Mesendoderm (in vitro differentiated cells): Measurements from ENCODE around the gene EIF2AK2.

ENCODE experiments used
- DNase-seq: peaks from one replicate; pipeline ENCODE4 v3.0.0; 2013
- H2AK5ac ChIP-seq: 2 replicates; pipeline ENCODE4 v1.6.1; 2013; ENCODE audit warnings: low read length, inconsistent platforms
- H2BK120ac ChIP-seq: 2 replicates; pipeline ENCODE4 v1.6.1; 2013; ENCODE audit warnings: low read depth, mild to moderate bottlenecking, low read length, moderate library complexity, mixed read lengths
- H2BK15ac ChIP-seq: replicated peaks from 2 replicates; pipeline ENCODE4 v1.6.1; 2013; ENCODE audit warnings: low read depth, mild to moderate bottlenecking, moderate library complexity
- H2BK5ac ChIP-seq: 2 replicates; pipeline ENCODE4 v1.6.1; 2013; ENCODE audit warnings: low read length, inconsistent platforms
- H3K18ac ChIP-seq: 2 replicates; pipeline ENCODE4 v1.6.1; 2013; ENCODE audit warnings: mild to moderate bottlenecking, low read length, mixed read lengths
- H3K23ac ChIP-seq: one replicate; pipeline ENCODE4 v1.6.1; 2013; ENCODE audit warnings: low read length
- H3K27ac ChIP-seq: 2 replicates; pipeline ENCODE4 v1.5.1; 2013; ENCODE audit warnings: low read depth, mild to moderate bottlenecking, inconsistent platforms, low read length, moderate library complexity
- H3K27me3 ChIP-seq: 2 replicates; pipeline ENCODE4 v1.6.1; 2013; ENCODE audit warnings: low read length, control low read depth, mild to moderate bottlenecking, inconsistent platforms; ENCODE audit not compliant: insufficient read depth, poor library complexity
- H3K36me3 ChIP-seq: 2 replicates; pipeline ENCODE4 v1.6.1; 2013; ENCODE audit warnings: low read length, inconsistent platforms; ENCODE audit not compliant: control insufficient read depth, insufficient read depth
- H3K4ac ChIP-seq: one replicate; pipeline ENCODE4 v1.6.1; 2013; ENCODE audit warnings: low read depth, mild to moderate bottlenecking, low read length, moderate library complexity
- H3K4me1 ChIP-seq: 2 replicates; pipeline ENCODE4 v1.6.1; 2013; ENCODE audit warnings: low read depth, low read length, inconsistent platforms; ENCODE audit not compliant: control insufficient read depth
- H3K4me2 ChIP-seq: 2 replicates; pipeline ENCODE4 v1.6.1; 2013; ENCODE audit warnings: low read length
- H3K4me3 ChIP-seq: 2 replicates; pipeline ENCODE4 v1.5.1; 2013; ENCODE audit warnings: mild to moderate bottlenecking, low read length
- H3K56ac ChIP-seq: one replicate; pipeline ENCODE4 v1.6.1; 2013; ENCODE audit warnings: low read length
- H3K79me1 ChIP-seq: 2 replicates; pipeline ENCODE4 v1.6.1; 2013; ENCODE audit warnings: low read length, inconsistent platforms
- H3K79me2 ChIP-seq: 2 replicates; pipeline ENCODE4 v1.6.1; 2013; ENCODE audit warnings: mild to moderate bottlenecking, low read length; ENCODE audit not compliant: control insufficient read depth, insufficient read depth
- H3K9ac ChIP-seq: 2 replicates; pipeline ENCODE4 v1.6.1; 2013; ENCODE audit warnings: low read length, inconsistent platforms
- H4K5ac ChIP-seq: one replicate; pipeline ENCODE4 v1.6.1; 2013; ENCODE audit warnings: low read length
- H4K8ac ChIP-seq: one replicate; pipeline ENCODE4 v1.6.1; 2013; ENCODE audit warnings: low read depth, mild to moderate bottlenecking, control low read depth, low read length, moderate library complexity
- WGBS: extraction: QIAGEN DNeasy Blood & Tissue Kit; methylation state at CpG from one replicate; pipeline ENCODE4 v1.1.7; 2013; ENCODE audit warnings: low lambda C conversion rate, missing lambda C conversion rate; ENCODE audit not compliant: insufficient coverage; ENCODE audit errors: extremely low coverage; 5-methylcytosine and 5-hydroxymethylcytosine counted together

EIF2AK2 gene

DNA sequence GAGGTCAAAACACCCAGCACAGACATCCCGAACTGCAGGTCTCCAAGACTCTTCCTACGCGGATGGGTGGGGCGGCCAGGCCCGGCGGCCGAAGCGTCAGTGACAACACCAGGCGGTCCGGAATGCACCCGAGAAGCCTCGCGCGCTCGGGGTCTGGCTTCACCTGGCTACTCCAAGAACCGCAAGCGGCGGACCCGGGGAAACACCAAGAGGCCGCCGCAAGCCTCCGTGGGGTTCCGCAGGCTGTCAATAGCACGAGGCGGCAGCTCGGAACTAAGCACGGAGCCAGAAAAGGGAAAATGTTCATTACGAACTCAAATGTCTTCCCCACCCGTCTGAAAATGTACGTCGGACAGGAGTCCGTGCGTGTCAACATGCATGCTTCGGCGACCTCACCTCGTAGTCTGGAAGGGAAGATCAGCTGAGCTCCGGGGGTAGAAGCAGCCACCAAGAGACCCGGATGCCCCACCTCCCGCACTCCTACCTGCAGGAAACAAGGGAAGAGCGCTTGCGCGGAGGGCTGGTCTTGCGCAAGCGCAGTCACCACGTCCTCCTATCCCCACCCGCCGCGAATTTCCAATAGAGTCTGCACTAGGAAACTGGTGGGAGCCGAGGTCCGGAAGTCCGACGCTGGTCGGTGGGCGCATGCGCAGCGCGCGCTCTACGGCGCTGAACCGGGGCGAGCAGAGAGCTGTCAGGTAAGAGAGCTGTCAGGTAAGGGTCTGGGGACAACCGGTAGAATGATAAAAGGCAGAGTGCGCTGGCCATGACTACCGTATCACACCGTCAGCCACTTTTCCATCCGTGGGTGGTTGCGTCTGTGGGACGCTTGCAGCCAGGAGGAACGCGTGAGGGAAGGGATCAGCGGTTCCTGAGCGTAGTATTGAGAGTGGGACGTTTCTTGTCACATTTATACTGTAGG is 72.6 kb downstream of the EIF2AK2 start, which contains the start of the genes GPATCH11 and HEATR5B:
GPATCH11 (plus strand) TSS at position 646 of the 922 bp plus-strand sequence. CDS start 3,864 bp downstream, outside the sequence.
HEATR5B (minus strand) TSS at position 500 of the 922 bp plus-strand sequence. CDS start 958 bp downstream, outside the sequence.
- H3K56ac ChIP-seq: peak within 1 kb of the TSS; percentile 92
- no peak within 1 kb of the TSS for H3K4ac ChIP-seq
- peak within 1 kb of the TSS; percentile 82 for H3K9ac ChIP-seq
- no peak within 1 kb of the TSS for H3K23ac ChIP-seq
- no peak within 1 kb of the TSS for H3K18ac ChIP-seq
- H4K5ac ChIP-seq: no peak within 1 kb of the TSS
- no peak within 1 kb of the TSS for H2BK120ac ChIP-seq
- no peaks in the 10 kb centered on the region for H3K27me3 ChIP-seq
- H3K4me2 ChIP-seq: peak within 1 kb of the TSS; percentile 96
- H3K27ac ChIP-seq: no peak within 1 kb of the TSS
- WGBS: no CpG with 5 or more reads among the region's 74 CpGs
- peak within 1 kb of the TSS; percentile 88 for H3K4me3 ChIP-seq
- H3K36me3 ChIP-seq: no peaks in the 10 kb centered on the region
- peak within 1 kb of the TSS; percentile 79 for H2BK5ac ChIP-seq
- H3K79me1 ChIP-seq: no peaks in the 10 kb centered on the region
- no peak within 1 kb of the TSS for H2BK15ac ChIP-seq
- H3K4me1 ChIP-seq: no peaks in the 10 kb centered on the region
- peak within 1 kb of the TSS; percentile 8 for H2AK5ac ChIP-seq
- H4K8ac ChIP-seq: no peak within 1 kb of the TSS
- DNase-seq: peak; percentile 99
- no peaks in the 10 kb centered on the region for H3K79me2 ChIP-seq

DNA sequence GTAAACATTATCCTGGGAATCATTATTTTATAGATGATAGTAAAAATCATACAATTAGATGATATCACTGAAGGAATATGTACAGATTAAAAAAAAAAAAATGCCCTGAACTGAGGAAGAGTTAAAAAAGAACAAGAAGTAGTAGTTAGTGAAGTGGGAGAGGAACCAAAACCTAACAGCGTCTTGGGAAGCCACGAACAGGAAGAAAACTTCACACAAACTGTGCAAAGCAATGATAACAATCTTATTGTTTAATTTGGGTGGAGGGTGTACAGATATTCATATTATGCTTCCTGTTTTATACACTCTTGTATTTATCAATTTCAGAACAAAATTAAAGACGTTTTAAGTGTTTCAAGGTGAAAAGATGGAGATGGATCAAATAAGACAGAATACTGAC is 76.1 kb downstream of the EIF2AK2 start:
- Histone ChIP-seq H3K4me3 (no peak overlapping the region), H3K4me1 (no peaks in the 10 kb centered on the region), H3K9ac (no peak overlapping the region), H3K27me3 (no peaks in the 10 kb centered on the region), H4K8ac (no peak overlapping the region), H3K36me3 (no peaks in the 10 kb centered on the region), H2AK5ac (no peak overlapping the region), H3K79me1 (no peaks in the 10 kb centered on the region), H2BK15ac (no peak overlapping the region), H3K23ac (no peak overlapping the region), H2BK5ac (no peak overlapping the region), H3K4ac (no peak overlapping the region), H3K18ac (no peak overlapping the region), H3K56ac (no peak overlapping the region), H4K5ac (no peak overlapping the region), H3K79me2 (no peaks in the 10 kb centered on the region), H3K27ac (no peak overlapping the region), H3K4me2 (no peak overlapping the region), H2BK120ac (no peak overlapping the region)
- WGBS: no CpG with 5 or more reads among the region's 3 CpGs
- no peak for DNase-seq

DNA sequence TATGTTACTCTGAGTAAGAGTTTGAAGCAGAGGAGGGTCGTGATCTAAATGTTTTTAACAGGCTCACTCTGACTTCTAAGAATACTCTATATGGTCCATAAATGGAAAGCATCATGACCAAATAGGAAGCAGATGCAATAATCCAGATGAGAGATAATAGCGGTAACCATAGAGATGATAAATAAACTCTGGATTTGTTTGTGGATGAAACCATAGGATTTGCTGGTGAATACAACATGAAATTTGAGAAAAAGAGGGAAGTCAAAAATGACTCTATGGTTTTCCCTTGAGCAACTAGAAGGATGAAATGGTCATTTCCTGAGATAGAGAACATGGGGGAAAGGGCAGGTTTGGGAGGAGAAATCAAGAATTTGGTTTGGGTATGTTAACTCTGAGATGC is 76.5 kb downstream of the EIF2AK2 start:
- no peak overlapping the region for H3K4ac ChIP-seq
- no peaks in the 10 kb centered on the region for H3K27me3 ChIP-seq
- no peak overlapping the region for H3K4me2 ChIP-seq
- no peak overlapping the region for H2BK120ac ChIP-seq
- H3K23ac ChIP-seq: no peak overlapping the region
- H2BK15ac ChIP-seq: no peak overlapping the region
- no peak overlapping the region for H3K4me3 ChIP-seq
- H3K79me1 ChIP-seq: no peaks in the 10 kb centered on the region
- no peak overlapping the region for H2BK5ac ChIP-seq
- H2AK5ac ChIP-seq: no peak overlapping the region
- H3K18ac ChIP-seq: no peak overlapping the region
- H3K56ac ChIP-seq: no peak overlapping the region
- no peak overlapping the region for H3K27ac ChIP-seq
- H3K9ac ChIP-seq: no peak overlapping the region
- no peak overlapping the region for H4K8ac ChIP-seq
- WGBS: no CpG with 5 or more reads among the region's 2 CpGs
- H3K4me1 ChIP-seq: no peaks in the 10 kb centered on the region
- no peak for DNase-seq
- no peaks in the 10 kb centered on the region for H3K79me2 ChIP-seq
- H4K5ac ChIP-seq: no peak overlapping the region
- H3K36me3 ChIP-seq: no peaks in the 10 kb centered on the region

DNA sequence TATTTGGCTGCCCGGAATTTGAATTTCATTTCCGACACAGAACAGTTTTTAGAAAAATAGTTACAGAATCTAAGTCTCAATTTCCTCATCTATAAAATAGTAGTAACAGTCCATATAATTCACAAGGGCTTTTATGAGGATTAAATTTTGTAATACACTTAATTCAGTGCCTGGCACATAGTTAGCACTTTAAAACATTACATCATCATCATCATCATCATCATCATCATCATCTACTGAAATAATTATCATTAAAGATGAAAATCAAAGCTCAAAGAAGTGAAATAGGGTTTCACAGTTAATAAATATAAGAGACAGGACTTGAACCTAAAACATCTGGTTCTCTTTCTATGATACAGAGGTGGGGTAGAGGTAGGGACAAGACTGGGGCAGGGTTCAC is 85.8 kb downstream of the EIF2AK2 start:
- no CpG with 5 or more reads among the region's 2 CpGs for whole genome bisulfite sequencing
- no peaks in the 10 kb centered on the region for H3K27me3 ChIP-seq
- no peak overlapping the region for H3K4me2 ChIP-seq
- no peak for DNase-seq
- H2BK15ac ChIP-seq: no peak overlapping the region
- no peak overlapping the region for H3K9ac ChIP-seq
- no peak overlapping the region for H3K4ac ChIP-seq
- no peaks in the 10 kb centered on the region for H3K79me2 ChIP-seq
- H3K18ac ChIP-seq: no peak overlapping the region
- no peak overlapping the region for H2AK5ac ChIP-seq
- H3K4me3 ChIP-seq: no peak overlapping the region
- H3K4me1 ChIP-seq: no peaks in the 10 kb centered on the region
- no peak overlapping the region for H4K8ac ChIP-seq
- H4K5ac ChIP-seq: no peak overlapping the region
- H3K23ac ChIP-seq: no peak overlapping the region
- no peak overlapping the region for H2BK5ac ChIP-seq
- no peak overlapping the region for H3K56ac ChIP-seq
- no peaks in the 10 kb centered on the region for H3K79me1 ChIP-seq
- H3K36me3 ChIP-seq: peaks cover 2% of the 10 kb centered on the region
- H3K27ac ChIP-seq: no peak overlapping the region
- no peak overlapping the region for H2BK120ac ChIP-seq

DNA sequence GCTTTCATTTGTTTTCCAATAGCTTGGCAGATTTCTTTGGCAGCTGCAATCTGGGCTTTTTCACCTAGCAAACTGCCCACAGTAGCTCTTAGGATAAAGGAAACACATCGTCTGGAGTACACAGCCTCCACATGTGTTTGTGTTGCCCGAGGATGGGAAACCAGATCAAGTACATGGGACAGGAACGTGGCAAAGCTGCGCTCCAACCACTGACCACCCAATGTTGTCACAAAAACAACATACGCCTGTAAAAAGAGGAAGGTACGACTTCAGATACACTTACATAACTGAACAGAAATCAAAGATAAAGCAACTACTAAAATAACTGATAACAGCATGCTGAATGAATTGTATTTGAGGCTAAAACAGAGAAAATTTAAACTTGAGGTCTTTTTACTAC is 88.1 kb downstream of the EIF2AK2 start:
- Histone ChIP-seq H3K27ac (no peak overlapping the region), H3K79me1 (no peaks in the 10 kb centered on the region), H3K4me2 (no peak overlapping the region), H2BK5ac (no peak overlapping the region), H3K4me1 (no peaks in the 10 kb centered on the region), H2BK15ac (no peak overlapping the region), H4K8ac (no peak overlapping the region), H3K4me3 (no peak overlapping the region), H3K9ac (no peak overlapping the region), H2BK120ac (no peak overlapping the region), H3K79me2 (no peaks in the 10 kb centered on the region), H4K5ac (no peak overlapping the region), H3K36me3 (peaks cover 2% of the 10 kb centered on the region), H3K56ac (no peak overlapping the region), H3K4ac (no peak overlapping the region), H3K27me3 (no peaks in the 10 kb centered on the region), H3K18ac (no peak overlapping the region), H3K23ac (no peak overlapping the region), H2AK5ac (no peak overlapping the region)
- whole genome bisulfite sequencing: no CpG with 5 or more reads among the region's 6 CpGs
- no peak for DNase-seq
